ENCODE results near the gene DGLUCY. TPM values are rescaled to one million over a fixed set of nuclear protein-coding genes. Genes with fewer than 3 reads are reported as not detected.

DGLUCY gene
- total and polyA plus RNA-seq, 2 of the 8 experiments (the other 6 are each of a cell fraction or from before 2014, with no cell fraction given) = 24.9 to 31.8 TPM

- DNase-seq (ENCODE audit: low read depth in 1 of 2, low spot score in 2 of 2) = no peak
- Histone ChIP-seq H3K56ac (replicated peaks; ENCODE audit: insufficient read length, low read depth, low read length) (no peak overlapping the region), H4K20me1 (replicated peaks in 1 of 2; ENCODE audit: control insufficient read depth in 1 of 2, insufficient read depth in 2 of 2, low read length in 2 of 2) (no peaks in the 10 kb centered on the region), H3K4me1 (replicated peaks in 1 of 4; ENCODE audit: control insufficient read depth in 3 of 4, insufficient read depth in 4 of 4, low read length in 3 of 4) (no peaks in the 10 kb centered on the region; a peak in 1 of 7 replicates), H2BK20ac (ENCODE audit: low read length) (no peak overlapping the region), H3K9ac (replicated peaks in 1 of 4; ENCODE audit: extremely low read depth in 1 of 4, low read depth in 3 of 4, low read length in 3 of 4) (no peak overlapping the region), H3K18ac (ENCODE audit: extremely low read depth, low read length) (no peak overlapping the region), H2BK5ac (ENCODE audit: low read depth, low read length) (no peak overlapping the region), H2AK5ac (ENCODE audit: low read depth, low read length) (no peak overlapping the region), H3K14ac (ENCODE audit: insufficient read length) (no peak overlapping the region), H3K27me3 (replicated peaks in 1 of 4; ENCODE audit: control insufficient read depth in 3 of 4, extremely low read depth in 1 of 4, insufficient read depth in 3 of 4, low read length in 3 of 4) (no peaks in the 10 kb centered on the region), H2AFZ (ENCODE audit: low read length) (no peak overlapping the region), H3K4me3 (ENCODE audit: extremely low read depth in 1 of 4, insufficient read depth in 2 of 4, low read depth in 3 of 4, low read length in 4 of 4) (no peak overlapping the region), H4K91ac (replicated peaks; ENCODE audit: insufficient read length, low read length) (no peak overlapping the region), H3K23me2 (ENCODE audit: low read depth, low read length) (no peaks in the 10 kb centered on the region), H2BK15ac (ENCODE audit: low read length) (no peak overlapping the region), H2BK120ac (replicated peaks; ENCODE audit: low read depth, low read length) (no peak overlapping the region), H3K27ac (ENCODE audit: low read depth, low read length) (no peak overlapping the region), H3K9me3 (ENCODE audit: insufficient read depth in 2 of 2, low read depth in 1 of 2, low read length in 1 of 2) (peaks cover 0 to 3% of the 10 kb centered on the region in 2 experiments; a peak in 1 of 4 replicates), H2BK12ac (ENCODE audit: low read depth, low read length) (no peak overlapping the region), H3K79me1 (ENCODE audit: low read depth, low read length) (no peaks in the 10 kb centered on the region; the same call in none of the 2 replicates), H3K36me3 (ENCODE audit: control insufficient read depth in 2 of 4, insufficient read depth in 4 of 4, low read length in 3 of 4) (peaks cover 0 to 6% (median 1%) of the 10 kb centered on the region in 4 experiments; a peak in 2 of 8 replicates), H3K79me2 (ENCODE audit: control insufficient read depth in 1 of 2, insufficient read depth in 2 of 2, low read length in 2 of 2) (no peaks in the 10 kb centered on the region), H3K4me2 (ENCODE audit: insufficient read depth in 1 of 2, low read depth in 2 of 2, low read length in 2 of 2) (no peak overlapping the region), H4K8ac (ENCODE audit: extremely low read depth, insufficient read depth, low read length) (no peak overlapping the region; the same call in 1 of the 2 replicates), H4K5ac (ENCODE audit: insufficient read length, low read depth, low read length) (no peak overlapping the region), H3K23ac (ENCODE audit: insufficient read length) (no peak overlapping the region), H3K4ac (replicated peaks; ENCODE audit: insufficient read length, low read depth, low read length) (no peak overlapping the region)
- WGBS, 2 experiments (ENCODE audit: extremely low coverage in 1 of 2, insufficient coverage in 1 of 2, insufficient read length in 1 of 2, insufficient replicate concordance in 2 of 2, low coverage in 1 of 2, low lambda C conversion rate in 2 of 2, missing lambda C conversion rate in 1 of 2) = 93% methylated on average over 8 of the region's 8 CpGs; no CpG with 5 or more reads in 1 of the 2 experiments
- TF ChIP-seq SUZ12 (IDR thresholded peaks at IDR 0.05; ENCODE audit: low read length) = no peak
- no peak for TF ChIP-seq RAD21 (IDR thresholded peaks at IDR 0.05 in 1 of 2, conservative IDR thresholded peaks at IDR 0.05 in 1 of 2; ENCODE audit: low read depth in 2 of 2, low read length in 2 of 2)
- CTCF ChIA-PET (ENCODE audit: partially characterized antibody) = interaction anchor here (1.8 to 3.6 kb wide), 2 partner anchors 11 to 224 kb away, joined by 6 to 22 read pairs; no protein-coding TSS in a partner anchor
- FAIRE-seq = no peak
- POLR2A ChIA-PET (ENCODE audit: partially characterized antibody) = interaction anchor here (0.7 to 1.9 kb wide), 2 partner anchors 14 to 27 kb away, joined by 3 to 6 read pairs; partner anchors contain the start of gene DGLUCY
Observed at GRCh38 chr14:91127401-91127801, 13.5 kb downstream of the DGLUCY start.
